Lower leg skin (tissue), 4 donors: Measurements from ENCODE around the gene BIN1. TPM values are rescaled to one million over a fixed set of nuclear protein-coding genes. Genes with fewer than 3 reads are reported as not detected.

Experiments
- DNase-seq, 2 donors: peaks; one replicate each; pipeline ENCODE4 v3.0.0-alpha.2; 2019; ENCODE audit warnings: low spot score in 2 of 2
- H3K4me3 ChIP-seq: fragments of 200-600 bp; sonication (generic); 2 replicates; pipeline ENCODE4 v1.5.1; 2017; ENCODE audit warnings: mild to moderate bottlenecking, low read depth; ENCODE audit not compliant: poor library complexity, severe bottlenecking
- POLR2A ChIP-seq, 2 donors: fragments of 450-650 bp; IDR thresholded peaks; one replicate each; pipeline ENCODE4 v1.6.1; 2016 to 2017; ENCODE audit warnings: antibody characterized with exemption in 2 of 2, mild to moderate bottlenecking in 1 of 2, moderate library complexity in 1 of 2
- WGBS, 2 donors: methylation state at CpG; one replicate each; pipeline ENCODE4 v1.1.5; 2018; 5-methylcytosine and 5-hydroxymethylcytosine counted together
- intact Hi-C: fragments of 100-400 bp; cut with DNase I; formaldehyde crosslinking; loops from one replicate; pipeline ENCODE4 v1.15.0; 2023; ENCODE audit warnings: low total_unique reads
- total RNA-seq, 4 donors: library from RNA; depleted of rRNA; stranded (reverse); fragments of >200 nt; gene quantifications; one replicate each; pipeline ENCODE4 v1.1.0, GENCODE V29; 2016
- TF ChIP-seq, protein P1 (sequence below), 3 donors: fragments of 450-650 bp; IDR thresholded peaks; one replicate each; pipeline ENCODE4 v1.5.1; 2016; ENCODE audit warnings: antibody characterized with exemption in 3 of 3, mild to moderate bottlenecking in 3 of 3, moderate library complexity in 2 of 3

The BIN1 gene, protein sequence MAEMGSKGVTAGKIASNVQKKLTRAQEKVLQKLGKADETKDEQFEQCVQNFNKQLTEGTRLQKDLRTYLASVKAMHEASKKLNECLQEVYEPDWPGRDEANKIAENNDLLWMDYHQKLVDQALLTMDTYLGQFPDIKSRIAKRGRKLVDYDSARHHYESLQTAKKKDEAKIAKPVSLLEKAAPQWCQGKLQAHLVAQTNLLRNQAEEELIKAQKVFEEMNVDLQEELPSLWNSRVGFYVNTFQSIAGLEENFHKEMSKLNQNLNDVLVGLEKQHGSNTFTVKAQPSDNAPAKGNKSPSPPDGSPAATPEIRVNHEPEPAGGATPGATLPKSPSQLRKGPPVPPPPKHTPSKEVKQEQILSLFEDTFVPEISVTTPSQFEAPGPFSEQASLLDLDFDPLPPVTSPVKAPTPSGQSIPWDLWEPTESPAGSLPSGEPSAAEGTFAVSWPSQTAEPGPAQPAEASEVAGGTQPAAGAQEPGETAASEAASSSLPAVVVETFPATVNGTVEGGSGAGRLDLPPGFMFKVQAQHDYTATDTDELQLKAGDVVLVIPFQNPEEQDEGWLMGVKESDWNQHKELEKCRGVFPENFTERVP
- total RNA-seq: 10 to 100 TPM in 2 of 4 donors, 1 to 10 TPM in 2; 8.4 to 18.2 (median 9.8) TPM

DNA sequence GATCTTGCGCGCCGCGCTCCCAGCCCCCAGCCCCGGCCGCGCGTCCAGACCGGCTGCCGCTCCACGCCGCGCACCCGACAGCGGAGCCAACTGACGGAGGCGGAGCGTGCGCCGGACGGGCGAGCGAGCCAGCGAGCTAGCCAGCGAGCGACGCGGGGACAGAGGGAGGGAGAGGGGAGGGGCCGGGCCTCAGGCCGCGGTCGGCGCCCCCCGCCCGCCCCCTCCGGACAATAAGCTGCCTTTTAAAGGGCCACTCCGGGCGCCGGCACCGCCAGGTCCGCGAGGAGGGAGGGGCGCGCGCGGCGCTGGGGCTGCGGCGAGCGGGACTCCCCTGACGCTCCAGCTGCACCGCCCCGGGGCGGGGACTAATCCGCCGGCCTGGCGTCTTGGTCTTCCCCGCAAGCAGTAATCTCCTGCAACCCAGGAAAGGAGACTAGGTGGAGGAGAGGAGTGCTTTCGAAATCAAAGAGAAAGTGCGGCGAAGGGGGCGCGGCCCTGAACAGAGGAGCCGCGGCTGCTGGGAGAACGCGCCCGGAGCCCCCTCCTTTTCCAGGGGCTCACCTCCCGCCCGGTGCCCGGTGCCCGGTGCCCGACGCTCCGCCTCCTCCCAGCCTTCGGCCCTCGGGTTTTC, at the start of gene BIN1:
BIN1 (minus strand) TSS at position 164 of the 631 bp plus-strand sequence. CDS start 211 bp downstream, outside the sequence.
- TF ChIP-seq POLR2A (IDR thresholded peaks at IDR 0.05): no peak
- TF ChIP-seq, protein P1, sequence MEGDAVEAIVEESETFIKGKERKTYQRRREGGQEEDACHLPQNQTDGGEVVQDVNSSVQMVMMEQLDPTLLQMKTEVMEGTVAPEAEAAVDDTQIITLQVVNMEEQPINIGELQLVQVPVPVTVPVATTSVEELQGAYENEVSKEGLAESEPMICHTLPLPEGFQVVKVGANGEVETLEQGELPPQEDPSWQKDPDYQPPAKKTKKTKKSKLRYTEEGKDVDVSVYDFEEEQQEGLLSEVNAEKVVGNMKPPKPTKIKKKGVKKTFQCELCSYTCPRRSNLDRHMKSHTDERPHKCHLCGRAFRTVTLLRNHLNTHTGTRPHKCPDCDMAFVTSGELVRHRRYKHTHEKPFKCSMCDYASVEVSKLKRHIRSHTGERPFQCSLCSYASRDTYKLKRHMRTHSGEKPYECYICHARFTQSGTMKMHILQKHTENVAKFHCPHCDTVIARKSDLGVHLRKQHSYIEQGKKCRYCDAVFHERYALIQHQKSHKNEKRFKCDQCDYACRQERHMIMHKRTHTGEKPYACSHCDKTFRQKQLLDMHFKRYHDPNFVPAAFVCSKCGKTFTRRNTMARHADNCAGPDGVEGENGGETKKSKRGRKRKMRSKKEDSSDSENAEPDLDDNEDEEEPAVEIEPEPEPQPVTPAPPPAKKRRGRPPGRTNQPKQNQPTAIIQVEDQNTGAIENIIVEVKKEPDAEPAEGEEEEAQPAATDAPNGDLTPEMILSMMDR (IDR thresholded peaks at IDR 0.05): no peak
- DNase-seq: peak; percentile 72 to 94
- intact Hi-C loops: no loop called here
- WGBS, 2 donors: 0 to 1% methylated on average over 38 to 63 of the region's 77 CpGs
- peak within 1 kb of the TSS; percentile 69 for H3K4me3 ChIP-seq

DNA sequence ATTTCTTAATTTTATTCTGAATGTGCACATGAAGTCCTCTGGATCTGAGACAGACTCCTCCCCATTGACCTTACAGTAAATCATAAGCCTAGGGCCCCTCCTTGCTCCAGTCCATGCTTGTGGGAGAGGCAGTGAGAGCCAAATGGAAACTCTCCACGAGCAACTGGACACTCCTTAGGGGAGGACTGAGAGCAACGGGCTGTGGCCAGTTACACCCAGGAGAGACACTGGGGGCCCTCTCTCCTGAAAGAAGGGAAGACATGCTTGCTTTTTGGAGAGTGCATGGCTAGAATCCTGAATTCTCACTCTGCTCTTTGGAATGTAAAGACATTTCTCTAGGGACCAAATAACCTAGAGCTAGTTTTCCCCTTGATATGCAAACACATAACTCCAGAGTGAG, 49.0 kb upstream of the BIN1 start:
- peak in 1 of 2 donors; percentile 46 for DNase-seq
- WGBS, 2 donors: 28 to 46% methylated on average over 2 of the region's 2 CpGs
- H3K4me3 ChIP-seq: no peak overlapping the region
- TF ChIP-seq, protein P1 (IDR thresholded peaks at IDR 0.05): no peak
- no peak for TF ChIP-seq POLR2A (IDR thresholded peaks at IDR 0.05)
- intact Hi-C loops: no loop called here

DNA sequence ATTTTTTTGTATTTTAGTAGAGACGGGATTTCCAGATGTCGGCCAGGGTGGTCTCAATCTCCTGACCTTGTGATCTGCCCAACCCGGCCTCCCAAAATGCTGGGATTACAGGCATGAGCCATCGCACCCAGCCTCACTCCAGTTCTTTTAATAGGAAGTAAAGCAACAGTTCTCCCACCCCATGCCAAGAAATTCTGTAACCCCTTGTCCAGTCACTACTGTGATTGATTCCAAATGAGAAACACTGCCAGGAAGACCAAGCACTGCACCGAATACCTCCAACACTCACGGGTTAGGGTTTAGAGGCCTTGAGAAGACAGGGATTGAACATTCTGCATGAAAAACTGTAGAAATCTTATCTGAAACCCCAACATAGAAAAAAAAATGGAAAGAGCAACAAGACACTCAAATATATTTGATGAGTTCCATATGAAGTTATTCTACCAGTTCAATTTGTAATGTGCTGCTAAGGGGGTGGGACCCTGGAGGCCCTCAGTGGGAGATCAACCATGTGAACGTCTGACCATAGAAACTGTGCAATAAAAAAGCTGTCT, 48.2 kb upstream of the BIN1 start:
- intact Hi-C loops: no loop called here
- TF ChIP-seq, protein P1 (IDR thresholded peaks at IDR 0.05): no peak
- TF ChIP-seq POLR2A (IDR thresholded peaks at IDR 0.05): no peak
- H3K4me3 ChIP-seq: no peak overlapping the region
- 72 to 78% methylated on average over 7 of the region's 7 CpGs for WGBS, 2 donors
- DNase-seq: no peak

DNA sequence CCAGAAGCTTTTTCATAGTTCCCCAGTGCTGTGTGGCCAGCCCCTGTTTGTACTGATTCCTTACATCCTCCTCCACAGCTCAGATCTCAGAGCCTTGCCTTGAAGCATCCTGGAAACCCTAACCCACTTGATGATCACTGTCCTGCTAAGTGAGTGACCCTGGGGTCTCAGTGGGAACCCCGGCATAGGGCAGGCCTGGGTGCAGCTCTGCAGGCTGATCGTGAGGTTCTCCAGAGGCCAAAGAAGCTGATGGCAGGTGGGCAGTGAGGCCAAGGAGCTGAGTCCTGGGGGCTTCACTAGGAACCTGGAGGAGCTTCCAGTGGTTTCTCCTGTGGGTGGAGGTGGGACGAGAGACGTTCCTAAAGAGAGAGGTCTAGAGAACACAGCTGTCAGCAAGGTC, 47.4 kb upstream of the BIN1 start:
- no peak overlapping the region for H3K4me3 ChIP-seq
- WGBS, 2 donors: 81 to 83% methylated on average over 4 of the region's 4 CpGs
- DNase-seq: no peak
- no peak for TF ChIP-seq POLR2A (IDR thresholded peaks at IDR 0.05)
- TF ChIP-seq, protein P1 (IDR thresholded peaks at IDR 0.05): no peak
- intact Hi-C loops: no loop called here

DNA sequence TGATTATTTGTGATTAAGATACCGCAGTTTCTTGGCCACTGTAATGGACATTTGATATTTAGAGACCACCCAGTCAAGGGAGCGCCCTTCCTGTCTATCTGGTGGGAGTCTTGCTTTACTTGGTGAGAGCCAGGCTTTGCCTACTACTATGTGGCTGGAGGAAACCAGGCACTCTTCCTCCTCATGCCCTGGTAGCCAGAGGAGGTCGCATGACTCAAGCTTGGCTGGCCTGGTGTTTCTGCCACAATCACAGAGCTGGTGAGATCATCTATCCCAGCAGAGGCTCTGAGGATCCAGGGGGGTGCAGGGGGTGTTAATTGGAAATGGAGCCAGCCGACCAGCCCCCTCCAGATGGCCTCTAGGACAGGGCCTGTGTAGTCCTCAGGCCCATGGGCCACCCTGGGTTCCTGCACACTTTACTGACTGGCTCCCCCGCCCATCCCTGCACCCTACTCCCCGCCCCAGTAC, 46.8 kb upstream of the BIN1 start:
- no peak for TF ChIP-seq POLR2A (IDR thresholded peaks at IDR 0.05)
- TF ChIP-seq, protein P1 (IDR thresholded peaks at IDR 0.05): no peak
- H3K4me3 ChIP-seq: no peak overlapping the region
- no peak for DNase-seq
- 71 to 74% methylated on average over 6 of the region's 6 CpGs for WGBS, 2 donors
- intact Hi-C loops: no loop called here
